CD4-positive, alpha-beta T cell treated with Interleukin-17A for 1 hour (primary cell): ENCODE results near the gene FAM174C.

ENCODE experiments used
- DNase-seq: peaks from one replicate; pipeline ENCODE4 v3.0.0-alpha.2; 2020

Gene FAM174C

DNA sequence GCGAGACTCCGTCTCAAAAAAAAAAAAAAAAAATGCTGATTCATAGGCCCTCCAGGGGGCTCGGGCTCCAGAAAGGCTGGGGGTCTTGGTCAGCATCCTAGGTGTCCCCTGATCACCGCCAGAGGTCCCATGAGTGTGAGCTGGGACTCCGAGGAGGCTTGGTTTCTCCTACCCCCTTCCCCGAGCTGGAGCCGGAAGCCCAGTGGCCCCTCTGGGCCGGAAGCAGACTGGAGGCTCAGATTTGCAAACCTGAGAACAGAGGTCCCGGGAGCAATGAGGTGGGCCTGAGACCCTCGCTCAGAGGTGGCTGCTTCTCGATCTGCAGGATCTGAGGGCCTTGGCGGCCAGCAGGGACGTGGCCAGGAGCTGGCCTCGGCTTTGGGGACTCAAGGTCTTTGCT is 51.8 kb downstream of the FAM174C start:
- DNase-seq = no peak
